Prostate gland (tissue), 2 donors: ENCODE results near the gene LTN1. TPM values are rescaled to one million over a fixed set of nuclear protein-coding genes. Genes with fewer than 3 reads are reported as not detected.
A peak's percentile ranks its signal among the peaks of the same experiment; 100 is the strongest.
"Not testable (repeated sequence)": the region's sequence is repeated elsewhere in the genome, so short reads cannot be mapped to it uniquely, and the experiment has no call there.

Source experiments
- DNase-seq: peaks from one replicate; pipeline ENCODE4 v3.0.0-alpha.2; 2019; ENCODE audit warnings: low spot score
- H3K27ac ChIP-seq, 2 donors: fragments of 200-600 bp; sonication (generic); 2 replicates each; pipeline ENCODE4 v1.5.1; 2017 to 2019
- H3K27me3 ChIP-seq: fragments of 200-600 bp; sonication (generic); replicated peaks from 2 replicates; pipeline ENCODE4 v1.5.1; 2019; ENCODE audit not compliant: insufficient read depth
- H3K36me3 ChIP-seq, 2 donors: fragments of 200-600 bp; sonication (generic); 1 replicate in 1 of 2; 2 replicates in 1 of 2; pipeline versions ENCODE4 v1.5.1 to v1.8.1; 2017 to 2019
- H3K4me1 ChIP-seq: fragments of 200-600 bp; sonication (generic); replicated peaks from 2 replicates; pipeline ENCODE4 v1.5.1; 2019
- H3K4me3 ChIP-seq, 2 donors: fragments of 200-600 bp; sonication (generic); 2 replicates each; pipeline ENCODE4 v1.5.1; 2017 to 2019
- H3K9me3 ChIP-seq: fragments of 200-600 bp; sonication (generic); 2 replicates; pipeline ENCODE4 v1.5.1; 2017
- CTCF ChIP-seq, 4 experiments: fragments of 200-600 bp in 2 of 4; fragments of 450-650 bp in 2 of 4; sonication (generic) in 2 of 4; IDR thresholded peaks; 1 replicate in 3 of 4; 2 replicates in 1 of 4; pipeline ENCODE4 v1.5.1; 2016 to 2019; ENCODE audit warnings: antibody characterized with exemption in 4 of 4, mild to moderate bottlenecking in 2 of 4, moderate library complexity in 2 of 4
- POLR2A ChIP-seq: fragments of 450-650 bp; IDR thresholded peaks from one replicate; pipeline ENCODE4 v1.6.1; 2016; ENCODE audit warnings: antibody characterized with exemption, mild to moderate bottlenecking
- POLR2AphosphoS5 ChIP-seq: sonication (generic); formaldehyde crosslinking; IDR thresholded peaks from one replicate; pipeline ENCODE4 v1.6.1; 2017; ENCODE audit warnings: antibody characterized with exemption
- WGBS: methylation state at CpG from one replicate; pipeline ENCODE4 v1.1.5; 2018; 5-methylcytosine and 5-hydroxymethylcytosine counted together
- intact Hi-C: fragments of 100-400 bp; cut with DNase I; formaldehyde crosslinking; loops from one replicate; pipeline ENCODE4 v1.14.2; 2022
- total RNA-seq, 2 donors: library from RNA; depleted of rRNA; stranded (reverse); fragments of >200 nt; gene quantifications; one replicate each; pipeline ENCODE4 v1.1.0, GENCODE V29; 2016

Gene LTN1
- total RNA-seq, 2 donors from 2014 or later, result 24.6 to 29.5 TPM

GRCh38 chr21:29017639-29018237, 25.1 kb upstream of the LTN1 start:
- Histone ChIP-seq H3K4me1 (peaks cover 9% of the 10 kb centered on the region), H3K27me3 (no peaks in the 10 kb centered on the region), H3K36me3 (no peaks in the 10 kb centered on the region), H3K4me3 (peak overlapping the region in 1 of 2 donors; percentile 79), H3K27ac (no peak overlapping the region), H3K9me3 (no peaks in the 10 kb centered on the region)
- DNase-seq, result no peak
- TF ChIP-seq CTCF (IDR thresholded peaks at IDR 0.05) (no peak), POLR2AphosphoS5 (no peak), POLR2A (no peak)
- intact Hi-C loops, result no loop called here
- WGBS, result 86% methylated on average over 6 of the region's 6 CpGs

GRCh38 chr21:29011236-29011635, 18.6 kb upstream of the LTN1 start:
- H3K4me1 ChIP-seq, H3K9me3 ChIP-seq, H3K4me3 ChIP-seq, H3K36me3 ChIP-seq, DNase-seq, H3K27ac ChIP-seq, intact Hi-C loops, H3K27me3 ChIP-seq: not testable (repeated sequence)
- 93% methylated on average over 18 of the region's 30 CpGs for WGBS

GRCh38 chr21:29008367-29008766, 15.7 kb upstream of the LTN1 start:
- H3K27me3 ChIP-seq, result no peaks in the 10 kb centered on the region
- H3K4me1 ChIP-seq, result no peaks in the 10 kb centered on the region
- H3K9me3 ChIP-seq, result no peaks in the 10 kb centered on the region
- no peak for DNase-seq
- intact Hi-C loops, result no loop called here
- H3K36me3 ChIP-seq, result no peaks in the 10 kb centered on the region
- WGBS, result 95% methylated on average over 3 of the region's 3 CpGs
- no peak for TF ChIP-seq CTCF (IDR thresholded peaks at IDR 0.05)
- no peak for TF ChIP-seq POLR2AphosphoS5
- TF ChIP-seq POLR2A, result no peak
- no peak overlapping the region for H3K27ac ChIP-seq
- no peak overlapping the region for H3K4me3 ChIP-seq

- Histone ChIP-seq H3K36me3 (no peaks in the 10 kb centered on the region), H3K9me3 (no peaks in the 10 kb centered on the region), H3K4me3 (no peak overlapping the region), H3K27me3 (no peaks in the 10 kb centered on the region), H3K4me1 (no peaks in the 10 kb centered on the region), H3K27ac (no peak overlapping the region)
- no peak for DNase-seq
- 83% methylated on average over 3 of the region's 3 CpGs for WGBS
- TF ChIP-seq CTCF (IDR thresholded peaks at IDR 0.05), result no peak
- no peak for TF ChIP-seq POLR2A
- TF ChIP-seq POLR2AphosphoS5, result no peak
- intact Hi-C loops, result no loop called here
These were observed 15.1 kb upstream of the LTN1 start for GRCh38 chr21:29007810-29008209.

GRCh38 chr21:29007135-29007534, 14.5 kb upstream of the LTN1 start:
- WGBS, result 92% methylated on average over 3 of the region's 3 CpGs
- intact Hi-C loops, result no loop called here
- H3K27me3 ChIP-seq, result no peaks in the 10 kb centered on the region
- no peaks in the 10 kb centered on the region for H3K9me3 ChIP-seq
- H3K4me3 ChIP-seq, result no peak overlapping the region
- no peak for TF ChIP-seq POLR2A
- no peak for TF ChIP-seq POLR2AphosphoS5
- TF ChIP-seq CTCF (IDR thresholded peaks at IDR 0.05), result no peak
- no peak for DNase-seq
- no peaks in the 10 kb centered on the region for H3K36me3 ChIP-seq
- H3K27ac ChIP-seq, result no peak overlapping the region
- H3K4me1 ChIP-seq, result no peaks in the 10 kb centered on the region
